Tibial artery (tissue), 4 donors: ENCODE results near the gene CRB3.

Experiments used
- DNase-seq, 2 donors: peaks; one replicate each; pipeline ENCODE4 v3.0.0-alpha.2; 2019
- H3K27ac ChIP-seq, 2 donors: fragments of 200-600 bp; sonication (generic) in 1 of 2; 1 replicate in 1 of 2; 2 replicates in 1 of 2; pipeline ENCODE4 v1.5.1; 2018 to 2019; ENCODE audit warnings: mild to moderate bottlenecking in 1 of 2
- H3K27me3 ChIP-seq, 2 donors: fragments of 200-600 bp; sonication (generic) in 1 of 2; one replicate each; pipeline versions ENCODE4 v1.5.1 to v1.6.0; 2016 to 2019
- H3K36me3 ChIP-seq, 3 donors: fragments of 200-600 bp; sonication (generic) in 2 of 3; one replicate each; pipeline ENCODE4 v1.5.1; 2016 to 2019; ENCODE audit warnings: mild to moderate bottlenecking in 2 of 3
- H3K4me1 ChIP-seq, 4 donors: fragments of 200-600 bp; sonication (generic) in 2 of 4; 1 replicate in 3 of 4; 2 replicates in 1 of 4; pipeline ENCODE4 v1.5.1; 2016 to 2019
- H3K4me3 ChIP-seq, 2 donors: fragments of 200-600 bp; sonication (generic) in 1 of 2; 1 replicate in 1 of 2; 2 replicates in 1 of 2; pipeline ENCODE4 v1.5.1; 2018 to 2019; ENCODE audit warnings: mild to moderate bottlenecking in 2 of 2
- H3K9me3 ChIP-seq, 3 donors: fragments of 200-600 bp; sonication (generic) in 1 of 3; one replicate each; pipeline ENCODE4 v1.5.1; 2016 to 2019
- intact Hi-C: fragments of 100-400 bp; cut with DNase I; formaldehyde crosslinking; loops from one replicate; pipeline ENCODE4 v1.15.0; 2023; ENCODE audit warnings: low total_unique reads
- TF ChIP-seq, protein P1 (sequence below), 2 experiments: fragments of 200-600 bp in 1 of 2; fragments of 450-650 bp in 1 of 2; IDR thresholded peaks; one replicate each; pipeline ENCODE4 v1.5.1; 2017 to 2019; ENCODE audit warnings: antibody characterized with exemption in 2 of 2, mild to moderate bottlenecking in 1 of 2, moderate library complexity in 1 of 2

The CRB3 gene

DNA sequence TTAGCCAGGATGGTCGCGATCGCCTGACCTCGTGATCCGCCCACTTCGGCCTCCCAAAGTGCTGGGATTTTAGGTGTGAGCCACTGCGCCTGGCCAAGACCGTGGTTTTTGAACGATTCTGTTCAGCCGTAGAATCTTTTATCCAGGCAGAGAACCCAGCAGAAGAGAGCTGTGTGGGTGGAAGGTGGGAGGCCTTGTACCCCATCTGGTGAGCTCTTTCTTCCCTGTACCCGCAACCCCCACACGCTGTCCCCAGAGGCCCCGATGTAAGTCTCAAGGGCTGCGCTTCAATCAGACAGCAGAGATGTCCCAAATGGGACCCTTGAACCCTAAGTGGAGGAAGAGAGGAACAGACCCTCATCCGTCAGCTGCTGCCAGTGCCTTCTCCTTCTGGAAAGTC is 8.1 kb upstream of the CRB3 start:
- DNase-seq = no peak
- Histone ChIP-seq H3K9me3 (peaks cover 0 to 12% (median 11%) of the 10 kb centered on the region in 3 donors), H3K4me1 (peaks cover 0 to 23% (median 14%) of the 10 kb centered on the region in 4 donors), H3K27me3 (no peaks in the 10 kb centered on the region), H3K4me3 (no peak overlapping the region), H3K36me3 (peaks cover 29 to 64% (median 53%) of the 10 kb centered on the region in 3 donors), H3K27ac (no peak overlapping the region)
- intact Hi-C loops = no loop called here
- TF ChIP-seq, protein P1, sequence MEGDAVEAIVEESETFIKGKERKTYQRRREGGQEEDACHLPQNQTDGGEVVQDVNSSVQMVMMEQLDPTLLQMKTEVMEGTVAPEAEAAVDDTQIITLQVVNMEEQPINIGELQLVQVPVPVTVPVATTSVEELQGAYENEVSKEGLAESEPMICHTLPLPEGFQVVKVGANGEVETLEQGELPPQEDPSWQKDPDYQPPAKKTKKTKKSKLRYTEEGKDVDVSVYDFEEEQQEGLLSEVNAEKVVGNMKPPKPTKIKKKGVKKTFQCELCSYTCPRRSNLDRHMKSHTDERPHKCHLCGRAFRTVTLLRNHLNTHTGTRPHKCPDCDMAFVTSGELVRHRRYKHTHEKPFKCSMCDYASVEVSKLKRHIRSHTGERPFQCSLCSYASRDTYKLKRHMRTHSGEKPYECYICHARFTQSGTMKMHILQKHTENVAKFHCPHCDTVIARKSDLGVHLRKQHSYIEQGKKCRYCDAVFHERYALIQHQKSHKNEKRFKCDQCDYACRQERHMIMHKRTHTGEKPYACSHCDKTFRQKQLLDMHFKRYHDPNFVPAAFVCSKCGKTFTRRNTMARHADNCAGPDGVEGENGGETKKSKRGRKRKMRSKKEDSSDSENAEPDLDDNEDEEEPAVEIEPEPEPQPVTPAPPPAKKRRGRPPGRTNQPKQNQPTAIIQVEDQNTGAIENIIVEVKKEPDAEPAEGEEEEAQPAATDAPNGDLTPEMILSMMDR (IDR thresholded peaks at IDR 0.05) = no peak

DNA sequence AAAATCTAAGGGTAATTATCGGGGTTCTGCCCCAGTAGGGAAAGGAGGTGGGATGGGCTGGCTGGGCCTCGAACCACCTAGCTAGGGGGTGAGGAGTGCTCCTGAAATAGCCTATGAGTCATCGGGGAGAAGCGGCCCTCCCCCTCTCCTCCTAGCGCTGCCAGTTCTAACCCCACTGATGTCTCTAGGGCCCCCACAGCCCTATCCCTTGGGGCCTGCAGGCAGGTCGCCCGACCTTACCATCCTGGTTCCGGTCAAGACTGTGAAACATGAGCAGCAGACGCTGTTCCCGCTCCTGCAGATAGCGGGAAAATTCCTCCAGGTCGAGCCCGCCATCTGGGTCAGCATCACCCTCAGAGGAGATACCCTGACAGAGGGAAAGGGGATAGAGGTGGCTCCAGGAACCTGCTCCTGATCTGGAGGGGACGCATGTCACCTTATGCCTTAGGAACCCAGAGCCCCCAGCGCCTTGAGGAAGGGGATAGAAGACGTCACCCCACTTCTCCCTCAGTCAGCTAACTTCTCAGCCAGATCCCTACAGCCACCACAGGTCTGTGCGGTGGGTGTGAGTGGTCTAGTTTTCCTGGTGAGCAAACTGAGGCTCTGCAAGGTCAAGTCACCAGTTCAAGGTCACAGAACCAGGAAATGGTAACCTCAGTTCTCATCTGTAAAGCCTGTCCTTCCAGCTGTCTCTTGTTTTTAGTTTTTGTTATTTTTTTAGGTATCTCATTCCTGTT is 5.9 kb upstream of the CRB3 start:
- H3K36me3 ChIP-seq = peaks cover 20 to 42% (median 37%) of the 10 kb centered on the region in 3 donors
- DNase-seq = no peak
- intact Hi-C loops = no loop called here
- H3K9me3 ChIP-seq = peaks cover 0 to 12% (median 11%) of the 10 kb centered on the region in 3 donors
- TF ChIP-seq, protein P1 (IDR thresholded peaks at IDR 0.05) = no peak
- H3K27ac ChIP-seq = peak overlapping the region; percentile 13 to 73
- peaks cover 0 to 3% of the 10 kb centered on the region in 2 donors for H3K27me3 ChIP-seq
- H3K4me1 ChIP-seq = peaks cover 0 to 23% (median 14%) of the 10 kb centered on the region in 4 donors
- H3K4me3 ChIP-seq = peak overlapping the region in 1 of 2 donors; percentile 72

DNA sequence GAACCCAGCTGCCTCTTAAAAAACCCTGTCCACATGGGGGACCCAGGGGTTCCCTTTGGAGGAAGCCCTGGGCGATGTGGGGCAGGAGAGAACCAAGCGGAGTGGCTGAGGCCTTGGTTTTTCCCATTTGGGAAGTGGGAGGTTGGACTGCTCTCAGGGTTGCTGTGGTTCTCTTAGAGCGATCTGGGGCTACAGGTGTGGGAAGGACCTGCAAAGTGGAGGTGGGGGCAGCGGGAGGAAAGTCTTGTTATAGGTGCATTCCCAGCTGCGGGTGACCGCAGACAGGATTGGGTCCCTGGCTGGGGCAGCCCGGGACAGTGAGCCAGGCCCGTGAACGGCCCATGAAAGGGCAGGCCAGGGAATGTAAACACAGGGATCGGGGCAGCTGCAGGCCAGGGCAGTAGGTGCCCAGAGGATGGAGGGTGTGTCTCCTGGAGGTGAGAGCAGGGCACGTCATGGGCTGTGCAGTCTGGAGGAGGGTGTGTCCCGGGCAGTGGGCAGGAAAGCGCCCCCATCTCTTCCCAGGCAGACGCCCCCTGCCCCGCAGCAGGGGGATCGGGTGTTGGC is 5.3 kb upstream of the CRB3 start:
- peaks cover 14 to 35% (median 31%) of the 10 kb centered on the region in 3 donors for H3K36me3 ChIP-seq
- intact Hi-C loops = no loop called here
- peak overlapping the region; percentile 65 to 72 for H3K4me3 ChIP-seq
- DNase-seq = peak in 1 of 2 donors; percentile 67
- H3K27ac ChIP-seq = peak overlapping the region; percentile 64 to 73
- H3K9me3 ChIP-seq = peaks cover 0 to 9% (median 8%) of the 10 kb centered on the region in 3 donors
- H3K4me1 ChIP-seq = peaks cover 0 to 24% (median 14%) of the 10 kb centered on the region in 4 donors
- H3K27me3 ChIP-seq = peaks cover 0 to 9% of the 10 kb centered on the region in 2 donors
- TF ChIP-seq, protein P1 (IDR thresholded peaks at IDR 0.05) = no peak

DNA sequence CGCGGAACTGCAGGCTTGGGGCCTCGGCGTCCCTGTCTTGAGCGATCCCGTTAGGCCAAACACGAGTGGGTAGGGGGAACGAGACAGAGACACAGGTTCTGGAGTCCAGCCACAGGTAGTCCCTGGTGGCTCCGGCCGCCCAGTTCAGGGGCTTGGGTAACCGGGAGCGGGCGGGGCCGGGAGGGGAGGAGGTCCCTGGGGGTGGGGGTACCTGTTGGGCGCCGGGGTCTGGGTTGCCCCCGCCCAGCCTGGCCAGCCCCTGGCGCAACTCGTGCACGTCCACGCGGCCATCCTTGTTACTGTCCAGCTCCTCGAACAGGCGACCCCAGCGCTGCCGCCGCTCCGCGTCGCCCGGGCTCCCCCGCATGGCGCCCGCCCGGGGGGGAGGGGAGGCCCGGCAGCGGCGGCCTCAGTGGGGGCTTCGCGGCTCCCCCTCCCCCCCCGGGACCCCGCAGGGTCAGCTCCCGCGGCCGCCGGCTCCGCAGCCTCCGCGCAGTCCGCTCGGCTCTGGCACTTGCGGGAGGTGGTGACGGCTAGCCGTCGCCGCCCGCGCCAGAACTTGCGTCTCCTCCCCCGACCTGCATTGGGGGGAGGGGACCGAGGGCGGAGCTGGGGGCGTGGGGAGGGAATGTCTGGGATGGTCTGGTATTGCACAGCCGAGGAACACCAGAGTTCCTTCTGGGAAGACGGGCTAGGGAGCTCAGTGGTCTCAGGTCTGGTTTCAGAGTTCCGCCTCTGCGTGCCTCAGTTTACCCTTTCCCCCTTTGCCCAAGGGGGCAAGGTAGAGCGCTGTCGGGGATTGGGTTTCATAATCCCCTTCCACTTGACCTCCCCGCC is 4.6 kb upstream of the CRB3 start, which contains the start of gene SLC25A23:
Gene SLC25A23 (minus strand): TSS at position 531 of the 837 bp plus-strand sequence. CDS start 164 bp downstream, at position 367.
- Histone ChIP-seq H3K9me3 (peaks cover 0 to 2% (median 1%) of the 10 kb centered on the region in 3 donors), H3K4me3 (peak within 1 kb of the TSS; percentile 65 to 72), H3K27ac (peak within 1 kb of the TSS; percentile 64 to 73), H3K36me3 (peaks cover 6 to 28% (median 24%) of the 10 kb centered on the region in 3 donors), H3K27me3 (peaks cover 0 to 16% of the 10 kb centered on the region in 2 donors), H3K4me1 (peaks cover 0 to 31% (median 18%) of the 10 kb centered on the region in 4 donors)
- DNase-seq = peak; percentile 42 to 83
- TF ChIP-seq, protein P1 (IDR thresholded peaks at IDR 0.05) = no peak
- intact Hi-C loops = no loop called here
